Activated CD4-positive, alpha-beta T cell treated with anti-CD3 and anti-CD28 coated beads for 4 hours (primary cell): ENCODE data around the gene LRIG1.

Experiments used
- DNase-seq, 2 donors: peaks; one replicate each; pipeline ENCODE4 v3.0.0-alpha.2; 2020

Gene LRIG1

DNA sequence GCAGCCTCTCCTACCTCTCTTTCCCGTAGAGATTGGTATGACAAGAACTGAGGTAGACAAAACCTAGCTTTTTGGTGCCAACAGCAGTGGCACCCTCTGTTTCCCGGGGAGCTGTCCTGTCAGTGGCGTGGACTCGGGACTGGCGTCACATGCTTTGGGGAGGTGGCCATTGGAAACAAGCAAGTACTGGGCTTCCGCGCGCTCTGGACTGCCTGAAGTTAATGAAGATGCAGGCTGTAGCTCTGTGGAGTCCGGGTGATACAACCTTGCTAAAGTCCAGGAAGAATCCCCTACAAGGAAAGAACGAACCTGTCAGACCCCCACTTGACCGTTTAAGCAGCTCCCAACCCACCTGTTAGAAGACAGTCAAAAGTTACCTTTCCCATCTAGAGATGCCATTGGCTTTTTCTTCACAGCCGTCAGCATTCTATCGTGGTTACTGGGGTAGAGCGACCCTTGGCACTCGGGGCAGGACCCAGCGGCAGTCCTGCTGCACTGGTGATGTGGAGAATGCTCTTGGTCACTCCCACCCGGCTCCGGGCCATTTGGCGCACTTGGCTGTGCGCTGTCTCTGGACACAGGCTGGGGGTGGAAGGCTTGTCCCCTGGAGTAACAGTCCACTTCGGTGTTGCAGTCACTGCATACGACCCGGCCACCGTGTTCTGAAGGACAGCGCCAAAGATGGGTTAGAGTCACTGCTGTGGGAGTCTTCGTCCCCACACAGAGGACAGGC, 120.5 kb downstream of the LRIG1 start:
- no peak for DNase-seq

DNA sequence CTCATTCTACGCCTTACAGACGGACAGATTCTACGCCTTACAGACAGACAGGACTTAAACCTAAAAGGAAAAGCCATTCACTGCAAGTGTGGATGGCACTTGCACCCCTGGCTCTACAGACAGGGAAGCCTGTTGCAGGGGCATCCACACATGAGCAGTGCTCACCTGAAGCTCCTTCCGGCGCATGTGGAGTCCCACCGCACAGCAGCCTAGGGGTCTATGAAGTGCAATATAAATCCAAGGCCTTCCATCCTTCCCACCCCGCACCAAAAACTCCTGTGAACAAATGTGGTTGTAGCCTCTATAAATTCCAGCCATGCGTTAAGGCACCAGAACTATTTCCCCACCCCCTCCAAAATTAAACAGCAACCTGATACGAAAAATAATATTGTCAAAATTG, 121.3 kb downstream of the LRIG1 start:
- DNase-seq, result no peak

DNA sequence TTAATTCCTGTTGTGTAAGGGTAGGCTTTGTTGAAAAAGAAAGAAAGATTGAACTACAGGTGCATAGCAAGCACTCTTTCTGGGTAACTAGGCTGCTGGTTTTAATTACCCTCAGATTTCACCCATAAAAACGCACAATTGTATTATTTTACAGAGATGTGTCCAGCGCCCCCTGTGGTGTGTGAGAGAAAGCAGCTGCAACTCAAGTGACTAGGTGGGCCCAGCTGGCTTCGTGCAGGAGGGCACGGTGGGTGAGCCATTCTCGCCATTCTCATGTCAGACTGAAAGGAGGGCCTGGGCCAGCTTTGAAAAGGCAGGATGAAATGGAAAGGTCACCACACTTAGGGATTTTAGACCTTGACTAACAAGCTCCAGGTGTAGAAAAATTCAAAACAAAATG, 122.6 kb downstream of the LRIG1 start:
- DNase-seq, result peak; percentile 32 to 33

GRCh38 chr3:66377800-66378199, 123.0 kb downstream of the LRIG1 start:
- no peak for DNase-seq

DNA sequence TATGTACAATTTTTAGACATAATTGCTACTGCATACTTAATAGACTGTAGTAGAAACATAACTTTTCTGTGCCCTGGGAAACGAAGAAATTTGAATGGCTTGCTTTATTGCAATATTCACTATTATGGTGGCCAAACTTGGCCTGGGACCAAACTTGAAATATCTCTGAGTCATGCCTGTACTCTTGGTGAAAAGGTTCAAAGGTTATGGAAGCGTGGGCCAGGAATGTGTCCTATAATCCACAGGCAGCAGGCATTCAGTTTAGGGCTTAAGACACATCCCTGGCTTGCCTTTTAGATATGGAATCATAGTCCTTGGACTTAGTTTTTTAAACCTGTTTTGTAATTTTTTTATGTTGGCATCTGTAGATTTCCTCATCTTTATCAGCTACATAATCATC, 124.3 kb downstream of the LRIG1 start:
- DNase-seq, result no peak

- DNase-seq, result peak; percentile 20 to 28
These were observed 128.0 kb downstream of the LRIG1 start for GRCh38 chr3:66372681-66373350.

DNA sequence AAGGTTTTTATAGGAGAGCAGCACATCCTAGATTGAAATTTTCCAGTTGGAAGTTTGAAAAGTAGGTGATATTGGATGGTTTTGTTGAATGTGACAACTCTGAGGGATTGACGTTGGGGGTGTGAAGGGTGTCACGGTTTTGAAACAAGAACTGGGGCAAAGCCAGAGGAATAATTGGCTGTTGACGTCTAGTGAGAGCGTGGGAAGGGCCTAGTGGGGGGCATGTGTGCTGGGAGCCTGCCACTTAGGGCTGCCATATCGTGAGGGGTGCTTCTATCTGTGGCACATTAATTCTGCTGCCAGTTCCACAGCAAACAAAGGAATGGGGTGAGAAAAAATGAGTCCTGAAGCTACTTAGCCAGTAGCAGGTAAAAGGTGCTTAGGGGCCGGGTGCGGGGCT, 129.4 kb downstream of the LRIG1 start:
- no peak for DNase-seq

DNA sequence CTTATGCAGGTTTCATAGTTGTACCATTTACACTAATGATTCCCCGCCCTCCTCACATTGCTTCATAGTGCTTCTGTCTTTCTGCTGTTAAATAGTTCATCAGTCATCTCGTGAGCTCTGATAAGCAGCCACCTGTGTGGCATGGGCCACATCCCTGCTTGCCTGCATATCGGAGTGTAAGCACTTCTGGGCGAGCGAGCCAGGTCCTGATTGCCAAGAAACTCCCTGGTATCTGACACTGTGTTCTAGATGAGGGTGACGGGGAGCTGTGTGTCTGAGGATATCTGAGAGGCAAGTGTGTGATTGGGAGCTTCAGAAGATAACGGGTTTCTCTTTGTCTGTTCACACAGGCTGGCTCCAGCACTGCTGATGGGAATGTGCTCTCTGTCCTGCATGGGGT, 130.6 kb downstream of the LRIG1 start:
- no peak for DNase-seq

DNA sequence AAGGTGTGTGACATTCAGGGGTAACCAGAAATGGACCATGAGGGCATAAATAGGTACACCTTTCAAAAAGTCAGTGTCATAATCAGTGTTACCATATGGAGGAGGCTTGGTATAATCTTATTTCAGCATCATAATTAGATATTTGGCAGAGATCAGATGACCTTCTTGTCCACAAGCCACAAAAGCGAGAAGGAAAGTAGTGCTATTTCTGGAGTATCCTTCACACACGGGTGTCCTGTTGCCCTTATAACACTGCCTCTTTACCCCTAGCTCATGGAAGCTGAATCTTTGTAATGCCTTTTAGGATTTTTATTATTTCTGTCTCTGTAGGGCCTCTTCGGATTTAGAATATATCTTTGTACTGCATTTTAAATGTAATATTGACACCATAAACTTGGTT, 132.8 kb downstream of the LRIG1 start:
- DNase-seq, result no peak

DNA sequence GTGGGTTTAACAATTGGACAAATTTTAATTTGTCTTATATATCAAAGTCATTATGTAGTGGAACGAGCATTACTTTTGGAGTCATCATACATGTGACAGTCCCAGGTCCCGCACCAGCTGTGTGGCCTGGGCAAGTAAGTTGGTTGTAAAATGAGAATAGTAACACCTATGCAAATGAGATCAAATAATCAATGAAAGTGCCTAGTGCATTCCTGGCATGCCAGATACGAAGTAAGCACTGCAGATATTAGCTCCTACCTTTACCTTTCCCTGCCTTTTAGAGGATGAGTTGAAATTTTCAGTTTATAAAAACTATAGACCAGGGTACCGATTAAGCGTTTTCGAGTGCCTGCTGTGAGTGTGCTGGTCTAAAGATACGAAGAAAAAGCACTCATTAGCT, 134.1 kb downstream of the LRIG1 start:
- no peak for DNase-seq

GRCh38 chr3:66365080-66365479, 135.7 kb downstream of the LRIG1 start:
- DNase-seq, result no peak

GRCh38 chr3:66363148-66363547, 137.7 kb downstream of the LRIG1 start:
- no peak for DNase-seq

DNA sequence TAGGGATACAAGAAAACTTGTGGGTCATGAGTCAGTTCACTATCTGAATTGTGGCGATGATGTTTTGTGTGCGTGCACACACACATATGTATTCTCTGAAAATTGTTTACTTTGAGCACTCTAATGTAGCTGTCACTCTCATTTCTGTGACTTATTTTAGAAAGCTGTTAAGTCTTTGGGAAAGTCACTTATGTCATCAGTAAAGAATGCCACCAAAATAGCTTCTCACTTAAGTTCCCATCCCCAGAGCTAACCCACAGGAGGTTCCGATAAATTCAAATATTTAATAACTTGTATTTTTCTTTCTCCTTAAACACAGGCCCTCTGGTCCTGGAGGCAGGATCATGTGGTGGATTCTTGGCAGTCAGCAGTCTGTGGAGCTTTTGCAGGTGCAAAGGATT, 138.3 kb downstream of the LRIG1 start:
- DNase-seq, result no peak

- DNase-seq, result no peak
These were observed 139.5 kb downstream of the LRIG1 start for GRCh38 chr3:66361356-66361755.

DNA sequence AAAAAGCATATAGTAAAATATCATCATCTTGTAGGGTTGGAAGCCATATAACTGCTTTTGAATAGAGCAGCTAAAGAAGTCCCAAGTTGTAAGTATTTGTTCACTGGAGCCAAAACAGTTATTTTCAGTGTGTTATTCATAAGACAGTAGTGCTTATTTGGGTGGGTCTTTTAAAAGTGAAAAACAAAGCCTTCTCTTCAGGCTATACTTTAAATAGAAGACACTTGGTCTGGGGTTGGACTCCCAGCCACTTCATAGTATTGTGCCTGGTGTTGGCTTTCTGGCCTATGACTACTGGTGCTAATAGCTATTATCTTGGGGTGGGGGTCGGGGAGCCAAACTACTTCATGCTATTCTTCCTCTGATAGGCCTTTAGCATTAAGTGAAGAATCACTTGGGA, 144.8 kb downstream of the LRIG1 start:
- DNase-seq, result no peak

DNA sequence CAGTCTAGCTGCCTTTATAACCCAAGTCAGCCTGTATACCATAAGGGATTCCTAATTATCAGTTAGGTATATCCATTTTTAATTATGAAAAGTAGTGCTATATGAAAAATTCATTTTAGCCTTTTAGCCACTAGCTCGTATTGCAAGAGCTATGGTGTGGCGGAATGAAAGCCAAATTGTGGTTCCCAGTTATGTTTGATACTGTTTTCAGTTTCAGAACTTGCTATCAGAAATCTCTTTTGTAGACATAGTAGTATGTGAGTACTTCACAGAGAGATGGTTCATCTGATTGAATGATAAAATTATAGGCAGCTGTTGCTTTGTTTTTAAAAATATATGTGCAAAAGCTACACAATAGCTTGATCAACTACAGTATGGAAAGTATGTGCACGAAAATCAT, 145.4 kb downstream of the LRIG1 start:
- DNase-seq, result no peak

- no peak for DNase-seq
These were observed 146.8 kb downstream of the LRIG1 start for GRCh38 chr3:66354001-66354400.

DNA sequence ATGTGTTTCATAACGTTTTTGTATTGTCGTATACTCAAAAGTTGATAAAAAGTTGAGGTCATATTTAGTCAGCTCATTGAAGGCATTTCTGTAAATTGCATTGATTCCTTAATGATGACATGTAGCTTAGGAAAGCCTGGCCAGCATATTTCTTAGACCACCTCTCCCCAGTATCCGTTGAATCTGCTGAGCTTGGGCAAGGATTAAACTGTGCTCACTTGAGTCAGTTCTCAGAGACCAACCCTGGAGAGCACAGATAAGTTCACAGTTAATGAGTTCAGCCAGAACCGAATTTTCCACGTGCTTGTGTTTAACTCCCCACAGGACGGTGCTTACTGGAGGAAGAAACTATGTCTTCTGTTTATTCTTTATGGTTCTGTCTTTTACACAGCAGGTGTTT, 147.3 kb downstream of the LRIG1 start:
- DNase-seq, result no peak

GRCh38 chr3:66353039-66353438, 147.8 kb downstream of the LRIG1 start:
- DNase-seq, result no peak

DNA sequence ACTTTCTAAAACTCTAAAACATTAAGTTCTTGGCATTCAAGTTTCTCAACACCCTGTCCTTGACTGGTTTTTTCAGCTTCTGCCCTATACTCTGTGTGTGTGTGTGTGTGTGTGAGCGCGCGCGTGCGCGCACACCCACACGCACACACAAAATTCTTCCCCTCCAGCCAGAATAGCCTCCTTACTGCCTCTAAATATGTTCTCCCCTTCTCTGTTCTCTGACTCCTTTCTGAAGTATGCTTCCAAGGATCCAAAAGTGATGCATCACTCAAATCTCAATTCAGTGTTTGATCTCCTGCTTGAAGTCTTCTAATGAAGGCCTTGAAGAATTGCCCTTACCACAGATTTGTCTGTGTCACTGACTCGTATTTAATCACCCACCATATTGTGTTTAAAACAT, 150.2 kb downstream of the LRIG1 start:
- no peak for DNase-seq

- DNase-seq, result no peak
These were observed 152.1 kb downstream of the LRIG1 start for GRCh38 chr3:66348704-66349103.

- DNase-seq, result no peak
These were observed 155.8 kb downstream of the LRIG1 start for GRCh38 chr3:66344848-66345578.

- no peak for DNase-seq
These were observed 156.4 kb downstream of the LRIG1 start for GRCh38 chr3:66344391-66344811.

- DNase-seq, result no peak
These were observed 158.0 kb downstream of the LRIG1 start for GRCh38 chr3:66342717-66343356.
